Activated T-helper 1 cell treated with Interleukin-2 at 50 U/mL for 16 hours (primary cell): ENCODE data around the gene TNS3.
"Not testable (repeated sequence)": the region's sequence is repeated elsewhere in the genome, so short reads cannot be mapped to it uniquely, and the experiment has no call there.

Source experiments
- DNase-seq: peaks from one replicate; pipeline ENCODE4 v3.0.0-alpha.2; 2020; ENCODE audit warnings: low read depth

TNS3 gene

GRCh38 chr7:47472444-47473157 is 109.3 kb downstream of the TNS3 start:
- DNase-seq: no peak

GRCh38 chr7:47471831-47472230 is 110.1 kb downstream of the TNS3 start:
- DNase-seq: no peak

GRCh38 chr7:47471358-47471703 is 110.6 kb downstream of the TNS3 start:
- DNase-seq: no peak

GRCh38 chr7:47470567-47471357 is 111.1 kb downstream of the TNS3 start:
- no peak for DNase-seq

GRCh38 chr7:47469846-47470245 is 112.1 kb downstream of the TNS3 start:
- not testable (repeated sequence) for DNase-seq

- DNase-seq: no peak
These were observed 115.1 kb downstream of the TNS3 start for GRCh38 chr7:47466832-47467231.

- DNase-seq: no peak
These were observed 116.7 kb downstream of the TNS3 start for GRCh38 chr7:47465191-47465590.

- DNase-seq: no peak
These were observed 117.6 kb downstream of the TNS3 start for GRCh38 chr7:47464266-47464665.

GRCh38 chr7:47461746-47462145 is 120.2 kb downstream of the TNS3 start:
- no peak for DNase-seq

- DNase-seq: no peak
These were observed 120.8 kb downstream of the TNS3 start for GRCh38 chr7:47461161-47461560.

- DNase-seq: no peak
These were observed 121.5 kb downstream of the TNS3 start for GRCh38 chr7:47460251-47460989.

- DNase-seq: no peak
These were observed 123.4 kb downstream of the TNS3 start for GRCh38 chr7:47458486-47458885.

- no peak for DNase-seq
These were observed 123.9 kb downstream of the TNS3 start for GRCh38 chr7:47458057-47458456.

GRCh38 chr7:47456210-47456955 is 125.5 kb downstream of the TNS3 start:
- no peak for DNase-seq

- DNase-seq: no peak
These were observed 126.1 kb downstream of the TNS3 start for GRCh38 chr7:47455872-47456185.

- DNase-seq: no peak
These were observed 126.7 kb downstream of the TNS3 start for GRCh38 chr7:47454974-47455871.

GRCh38 chr7:47454069-47454973 is 127.6 kb downstream of the TNS3 start:
- no peak for DNase-seq

- no peak for DNase-seq
These were observed 128.5 kb downstream of the TNS3 start for GRCh38 chr7:47453093-47454061.

- DNase-seq: no peak
These were observed 129.2 kb downstream of the TNS3 start for GRCh38 chr7:47452715-47453092.
